ENCODE measurements around the gene PTH.

- TF ChIP-seq CTCF (IDR thresholded peaks at IDR 0.05; ENCODE audit: poor library complexity) (peak; percentile 21), EZH2 (IDR thresholded peaks at IDR 0.05; ENCODE audit: borderline replicate concordance) (no peak), EZH2phosphoT487 (IDR thresholded peaks at IDR 0.05; ENCODE audit: low read depth, severe bottlenecking, unreplicated experiment) (no peak)
Observed at GRCh38 chr11:13487661-13488030, 8.2 kb downstream of the PTH start.

All from hepatocyte (in vitro differentiated cells).